ENCODE results near the gene MUCL1. TPM values are rescaled to one million over a fixed set of nuclear protein-coding genes. Genes with fewer than 3 reads are reported as not detected.

The MUCL1 gene
- total RNA-seq, 4 donors from 2014 or later: not detected

DNA sequence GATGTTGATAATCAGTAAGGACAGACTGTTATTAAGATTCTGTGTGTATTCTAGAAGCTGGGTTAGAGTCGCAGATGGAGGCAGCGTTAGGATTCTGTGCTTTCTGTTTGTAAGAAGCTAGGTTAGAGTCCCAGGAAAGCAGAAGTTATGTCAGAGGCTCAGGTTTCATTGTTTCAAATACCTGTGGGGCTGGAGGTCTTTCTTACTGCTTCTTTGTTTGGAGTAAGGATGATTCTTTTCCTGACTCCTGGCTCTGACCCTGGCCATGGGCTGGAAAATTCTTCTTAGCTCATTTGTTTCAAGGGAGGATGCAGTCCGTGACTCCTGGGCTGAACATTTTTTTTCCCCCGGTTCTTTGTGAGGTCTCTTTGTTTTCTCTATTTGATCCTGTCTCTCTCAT is 5.2 kb downstream of the MUCL1 start:
- TF ChIP-seq, protein P1, sequence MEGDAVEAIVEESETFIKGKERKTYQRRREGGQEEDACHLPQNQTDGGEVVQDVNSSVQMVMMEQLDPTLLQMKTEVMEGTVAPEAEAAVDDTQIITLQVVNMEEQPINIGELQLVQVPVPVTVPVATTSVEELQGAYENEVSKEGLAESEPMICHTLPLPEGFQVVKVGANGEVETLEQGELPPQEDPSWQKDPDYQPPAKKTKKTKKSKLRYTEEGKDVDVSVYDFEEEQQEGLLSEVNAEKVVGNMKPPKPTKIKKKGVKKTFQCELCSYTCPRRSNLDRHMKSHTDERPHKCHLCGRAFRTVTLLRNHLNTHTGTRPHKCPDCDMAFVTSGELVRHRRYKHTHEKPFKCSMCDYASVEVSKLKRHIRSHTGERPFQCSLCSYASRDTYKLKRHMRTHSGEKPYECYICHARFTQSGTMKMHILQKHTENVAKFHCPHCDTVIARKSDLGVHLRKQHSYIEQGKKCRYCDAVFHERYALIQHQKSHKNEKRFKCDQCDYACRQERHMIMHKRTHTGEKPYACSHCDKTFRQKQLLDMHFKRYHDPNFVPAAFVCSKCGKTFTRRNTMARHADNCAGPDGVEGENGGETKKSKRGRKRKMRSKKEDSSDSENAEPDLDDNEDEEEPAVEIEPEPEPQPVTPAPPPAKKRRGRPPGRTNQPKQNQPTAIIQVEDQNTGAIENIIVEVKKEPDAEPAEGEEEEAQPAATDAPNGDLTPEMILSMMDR (IDR thresholded peaks at IDR 0.05): no peak
- no peak for TF ChIP-seq POLR2A (IDR thresholded peaks at IDR 0.05; ENCODE audit: low read depth)
- TF ChIP-seq POLR2AphosphoS5 (IDR thresholded peaks at IDR 0.05): no peak
- TF ChIP-seq EP300 (IDR thresholded peaks at IDR 0.05): no peak
- Histone ChIP-seq H3K27me3 (no peaks in the 10 kb centered on the region), H3K4me3 (no peak overlapping the region), H3K27ac (replicated peaks in 1 of 4) (no peak overlapping the region), H3K36me3 (no peaks in the 10 kb centered on the region), H3K9me3 (no peaks in the 10 kb centered on the region), H3K4me1 (no peaks in the 10 kb centered on the region)
- 43% methylated on average over 4 of the region's 4 CpGs for WGBS
- intact Hi-C loops (cut with DNase I): no loop called here
- DNase-seq (ENCODE audit: extremely low spot score): no peak

DNA sequence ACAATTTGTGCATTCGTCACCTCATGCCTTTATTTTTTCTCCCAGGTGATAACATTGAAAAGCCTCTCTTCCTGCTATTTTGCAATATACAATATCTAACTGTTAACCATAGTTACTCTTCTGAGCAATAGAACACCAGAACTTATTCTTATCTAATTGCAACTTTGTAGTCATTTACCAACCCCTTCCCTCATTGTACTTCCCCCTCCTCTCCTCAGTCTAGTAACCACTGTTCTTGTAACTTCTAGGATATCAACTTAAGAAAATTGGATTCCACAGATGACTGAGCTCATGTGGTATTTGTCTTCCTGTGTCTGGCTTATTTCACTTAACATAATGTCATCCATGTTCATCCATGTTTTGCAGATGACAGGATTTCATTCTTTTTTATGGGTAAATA is 7.6 kb downstream of the MUCL1 start:
- TF ChIP-seq POLR2A (IDR thresholded peaks at IDR 0.05; ENCODE audit: low read depth): no peak
- intact Hi-C loops (cut with DNase I): no loop called here

DNA sequence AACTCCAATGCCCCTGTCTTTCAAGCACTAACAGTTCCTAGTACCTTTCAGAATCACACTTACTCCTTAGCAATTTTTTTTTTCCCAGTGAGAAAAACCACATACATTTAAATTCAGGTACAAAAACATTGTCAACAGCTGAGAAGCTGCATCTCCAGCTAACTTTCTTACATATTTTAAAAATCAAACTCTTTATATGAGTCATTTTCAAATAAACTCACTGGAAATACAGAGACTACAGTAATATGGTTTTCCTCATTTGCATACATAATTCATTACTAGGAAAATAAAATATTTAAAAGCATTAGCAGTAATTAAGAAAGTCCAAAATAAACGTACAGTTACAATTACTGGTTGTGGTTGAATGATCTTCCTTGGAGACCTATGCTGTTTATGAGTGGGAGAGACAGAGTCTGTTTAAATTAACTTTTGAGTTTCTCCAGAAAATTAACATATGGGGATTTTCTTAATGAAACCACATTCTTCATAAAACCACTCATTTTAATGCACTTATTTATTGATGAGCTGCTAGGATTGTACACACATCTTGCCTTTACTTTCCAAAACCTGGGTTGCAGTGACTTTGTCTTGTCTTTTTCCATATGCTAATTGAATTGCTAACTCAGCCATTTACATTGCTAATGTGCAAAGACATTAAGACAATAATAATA is 9.8 kb downstream of the MUCL1 start:
- 69% methylated on average over 1 of the region's 1 CpG for WGBS
- no peak for DNase-seq (ENCODE audit: extremely low spot score)
- Histone ChIP-seq H3K4me1 (no peaks in the 10 kb centered on the region), H3K27me3 (no peaks in the 10 kb centered on the region), H3K9me3 (no peaks in the 10 kb centered on the region), H3K4me3 (no peak overlapping the region), H3K27ac (replicated peaks in 1 of 4) (no peak overlapping the region), H3K36me3 (no peaks in the 10 kb centered on the region)
- no peak for TF ChIP-seq POLR2A (IDR thresholded peaks at IDR 0.05; ENCODE audit: low read depth)
- TF ChIP-seq POLR2AphosphoS5 (IDR thresholded peaks at IDR 0.05): no peak
- TF ChIP-seq EP300 (IDR thresholded peaks at IDR 0.05): no peak
- TF ChIP-seq, protein P1 (IDR thresholded peaks at IDR 0.05): no peak
- intact Hi-C loops (cut with DNase I): no loop called here

More for the DNA sequence above, 7.6 kb downstream of the MUCL1 start:
- no peak overlapping the region for H3K27ac ChIP-seq (replicated peaks in 1 of 4)
- H3K36me3 ChIP-seq: no peaks in the 10 kb centered on the region
- H3K4me1 ChIP-seq: no peaks in the 10 kb centered on the region
- 89% methylated on average over 1 of the region's 1 CpG for WGBS
- H3K9me3 ChIP-seq: no peaks in the 10 kb centered on the region
- H3K4me3 ChIP-seq: no peak overlapping the region
- no peaks in the 10 kb centered on the region for H3K27me3 ChIP-seq
- no peak for DNase-seq (ENCODE audit: extremely low spot score)

DNA sequence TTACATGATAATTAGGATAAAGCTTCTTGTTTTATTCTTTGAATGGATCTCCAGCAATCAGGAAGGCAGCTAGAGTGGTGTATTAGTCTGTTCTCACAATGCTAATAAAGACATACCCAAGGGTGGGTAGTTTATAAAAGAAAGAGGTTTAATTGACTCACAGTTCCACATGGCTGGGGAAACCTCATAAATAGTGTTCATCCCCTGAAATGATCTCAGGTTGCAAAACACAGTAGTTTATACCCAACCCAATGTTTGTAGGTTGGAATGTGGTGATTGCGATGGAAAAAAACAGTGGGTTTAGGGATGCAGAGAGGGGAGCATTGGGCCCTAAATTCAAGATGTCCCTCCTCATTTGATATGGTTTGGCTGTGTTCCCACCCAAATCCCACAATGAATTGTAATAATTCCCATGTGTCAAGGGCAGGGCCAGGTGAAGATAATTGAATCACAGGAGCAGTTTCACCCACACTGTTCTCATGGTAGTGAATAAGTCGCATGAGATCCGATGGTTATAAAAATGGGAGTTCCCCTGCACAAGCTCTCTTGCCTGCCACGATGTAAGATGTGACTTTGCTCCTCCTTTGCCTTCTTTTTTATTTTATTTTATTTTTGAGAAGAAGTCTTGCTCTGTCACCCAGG is 11.5 kb downstream of the MUCL1 start:
- no peak overlapping the region for H3K4me3 ChIP-seq
- TF ChIP-seq, protein P1 (IDR thresholded peaks at IDR 0.05): no peak
- TF ChIP-seq POLR2A (IDR thresholded peaks at IDR 0.05; ENCODE audit: low read depth): no peak
- no peak for TF ChIP-seq EP300 (IDR thresholded peaks at IDR 0.05)
- TF ChIP-seq POLR2AphosphoS5 (IDR thresholded peaks at IDR 0.05): no peak
- no peaks in the 10 kb centered on the region for H3K4me1 ChIP-seq
- no peaks in the 10 kb centered on the region for H3K27me3 ChIP-seq
- 90% methylated on average over 4 of the region's 4 CpGs for WGBS
- no peaks in the 10 kb centered on the region for H3K36me3 ChIP-seq
- DNase-seq (ENCODE audit: extremely low spot score): no peak
- H3K27ac ChIP-seq (replicated peaks in 1 of 4): no peak overlapping the region
- intact Hi-C loops (cut with DNase I): no loop called here
- H3K9me3 ChIP-seq: no peaks in the 10 kb centered on the region

DNA sequence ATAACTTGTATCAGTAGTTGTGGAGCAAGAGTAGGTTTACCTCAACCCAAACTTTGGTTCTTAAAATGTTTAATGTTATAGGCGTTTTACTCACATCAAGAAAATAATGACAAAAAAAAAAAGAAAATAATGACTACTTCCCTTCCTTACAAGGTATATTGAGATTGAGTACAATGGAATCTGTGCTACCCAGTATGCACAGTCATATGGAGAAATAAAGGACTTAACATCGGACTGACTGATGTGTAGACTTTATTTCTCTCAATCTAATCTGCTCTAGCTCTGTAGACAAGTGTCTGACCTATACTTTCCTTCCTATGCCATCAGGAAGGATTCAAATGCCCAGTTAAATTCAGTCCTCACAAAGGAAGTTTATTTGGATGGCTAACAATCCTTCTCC is 14.4 kb downstream of the MUCL1 start:
- Histone ChIP-seq H3K4me3 (no peak overlapping the region), H3K27me3 (no peaks in the 10 kb centered on the region), H3K9me3 (no peaks in the 10 kb centered on the region), H3K4me1 (no peaks in the 10 kb centered on the region), H3K27ac (replicated peaks in 1 of 4) (no peak overlapping the region), H3K36me3 (no peaks in the 10 kb centered on the region)
- intact Hi-C loops (cut with DNase I): no loop called here
- TF ChIP-seq POLR2A (IDR thresholded peaks at IDR 0.05; ENCODE audit: low read depth) (no peak), POLR2AphosphoS5 (IDR thresholded peaks at IDR 0.05) (no peak), EP300 (IDR thresholded peaks at IDR 0.05) (no peak)
- TF ChIP-seq, protein P1 (IDR thresholded peaks at IDR 0.05): no peak
- WGBS: 61% methylated on average over 2 of the region's 2 CpGs
- DNase-seq (ENCODE audit: extremely low spot score): no peak
